D721Med (cell line): ENCODE data around the gene SFN.

Experiments used
- DNase-seq: peaks from one replicate; pipeline ENCODE4 v3.0.0; 2011; ENCODE audit warnings: low spot score; ENCODE audit not compliant: insufficient read length
- FAIRE-seq: peaks from 2 replicates; lab custom pipeline; 2011; peaks lifted over from hg19 to GRCh38; lab: Jason Lieb, UNC
- TF ChIP-seq, protein P1 (sequence below): IDR thresholded peaks from 2 replicates; pipeline ENCODE4 v1.5.1; 2012; ENCODE audit warnings: mild to moderate bottlenecking, control low read depth; ENCODE audit not compliant: insufficient read depth; ENCODE audit errors: missing control alignments

SFN gene

DNA sequence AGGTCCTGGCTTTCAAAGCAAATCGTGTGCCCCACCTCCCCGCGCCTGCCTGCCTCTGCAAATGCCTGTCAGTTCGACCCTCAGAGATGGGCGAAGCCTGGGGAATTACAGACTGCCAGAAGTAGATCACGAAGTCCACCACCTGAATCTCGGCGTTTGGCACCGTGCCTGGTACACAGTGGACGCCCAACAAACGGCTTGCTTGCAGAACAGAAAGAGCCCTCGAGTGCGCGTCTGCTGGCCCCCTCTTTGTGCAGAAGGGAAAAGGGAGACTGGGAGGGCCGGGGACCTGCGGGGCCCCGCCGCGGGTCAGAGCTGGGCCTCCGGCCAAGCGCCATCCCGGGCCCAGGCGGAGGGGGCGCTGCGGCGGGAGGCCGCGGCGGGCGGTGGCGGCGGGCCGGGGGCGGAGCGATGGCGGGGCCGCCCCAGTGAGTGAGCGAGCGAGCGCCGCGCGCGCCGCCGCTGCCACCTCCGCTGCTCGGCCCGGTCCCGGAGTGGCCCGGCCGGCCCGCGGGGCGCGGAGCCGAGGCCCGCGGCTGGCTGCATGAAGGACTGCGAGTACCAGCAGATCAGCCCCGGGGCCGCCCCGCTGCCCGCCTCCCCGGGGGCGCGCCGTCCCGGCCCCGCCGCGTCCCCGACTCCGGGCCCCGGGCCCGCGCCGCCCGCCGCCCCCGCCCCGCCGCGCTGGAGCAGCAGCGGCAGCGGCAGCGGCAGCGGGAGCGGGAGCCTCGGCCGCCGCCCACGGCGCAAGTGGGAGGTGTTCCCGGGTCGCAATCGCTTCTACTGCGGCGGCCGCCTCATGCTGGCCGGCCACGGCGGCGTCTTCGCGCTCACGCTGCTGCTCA lies 36.5 kb upstream of the SFN start, which contains the start of gene ZDHHC18:
Gene ZDHHC18 (plus strand): TSS at position 428 of the 845 bp plus-strand sequence. CDS start 117 bp downstream, at position 545.
- DNase-seq (peak; percentile 32), FAIRE-seq (no peak)
- TF ChIP-seq, protein P1, sequence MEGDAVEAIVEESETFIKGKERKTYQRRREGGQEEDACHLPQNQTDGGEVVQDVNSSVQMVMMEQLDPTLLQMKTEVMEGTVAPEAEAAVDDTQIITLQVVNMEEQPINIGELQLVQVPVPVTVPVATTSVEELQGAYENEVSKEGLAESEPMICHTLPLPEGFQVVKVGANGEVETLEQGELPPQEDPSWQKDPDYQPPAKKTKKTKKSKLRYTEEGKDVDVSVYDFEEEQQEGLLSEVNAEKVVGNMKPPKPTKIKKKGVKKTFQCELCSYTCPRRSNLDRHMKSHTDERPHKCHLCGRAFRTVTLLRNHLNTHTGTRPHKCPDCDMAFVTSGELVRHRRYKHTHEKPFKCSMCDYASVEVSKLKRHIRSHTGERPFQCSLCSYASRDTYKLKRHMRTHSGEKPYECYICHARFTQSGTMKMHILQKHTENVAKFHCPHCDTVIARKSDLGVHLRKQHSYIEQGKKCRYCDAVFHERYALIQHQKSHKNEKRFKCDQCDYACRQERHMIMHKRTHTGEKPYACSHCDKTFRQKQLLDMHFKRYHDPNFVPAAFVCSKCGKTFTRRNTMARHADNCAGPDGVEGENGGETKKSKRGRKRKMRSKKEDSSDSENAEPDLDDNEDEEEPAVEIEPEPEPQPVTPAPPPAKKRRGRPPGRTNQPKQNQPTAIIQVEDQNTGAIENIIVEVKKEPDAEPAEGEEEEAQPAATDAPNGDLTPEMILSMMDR, result peak; percentile 37

DNA sequence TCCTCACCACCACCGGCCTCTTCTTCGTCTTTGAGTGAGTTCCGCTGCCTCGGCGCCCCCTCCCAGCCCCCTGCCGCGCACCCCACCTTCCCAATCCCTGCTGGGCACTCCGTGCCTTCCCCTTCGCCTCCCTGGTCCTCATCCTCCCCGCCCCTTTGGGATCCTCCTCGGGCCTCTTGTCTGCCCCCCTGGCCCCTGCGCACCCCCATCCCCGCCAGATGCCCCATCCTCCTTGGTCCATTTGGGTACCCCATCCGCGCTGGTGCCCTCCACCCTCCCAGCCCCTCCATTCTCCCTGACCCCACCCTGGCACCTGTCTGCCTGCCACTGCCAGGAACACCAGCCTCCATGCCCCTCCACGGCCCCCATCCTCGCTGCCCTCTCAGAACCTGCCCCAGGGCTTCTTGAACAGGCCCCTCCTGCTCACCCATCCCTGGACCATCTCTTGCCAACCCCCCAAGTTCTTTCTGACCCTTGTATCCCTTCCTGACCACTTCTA lies 35.8 kb upstream of the SFN start:
- DNase-seq (no peak), FAIRE-seq (no peak)
- TF ChIP-seq, protein P1, result no peak

DNA sequence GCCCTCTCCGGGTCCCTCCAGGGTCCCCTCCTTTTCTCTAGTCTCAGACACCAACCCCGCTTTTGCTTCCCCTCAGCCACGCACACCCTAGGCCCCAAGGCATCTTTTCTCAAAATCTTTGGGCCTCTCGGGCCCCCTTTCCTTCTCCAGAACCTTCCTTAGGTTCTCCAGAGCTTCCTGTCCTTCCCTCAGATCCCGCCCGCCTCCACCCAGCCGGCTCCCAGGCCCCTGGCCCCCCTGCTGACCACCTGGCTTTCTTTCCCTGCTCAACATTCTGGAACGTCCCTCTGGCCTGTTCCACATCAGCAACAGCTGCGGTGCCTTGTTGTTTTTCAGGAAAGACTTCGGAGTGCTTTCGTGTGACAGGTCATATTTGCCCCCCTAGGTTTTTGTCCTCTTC lies 35.3 kb upstream of the SFN start:
- DNase-seq (no peak), FAIRE-seq (no peak)
- TF ChIP-seq, protein P1, result no peak

DNA sequence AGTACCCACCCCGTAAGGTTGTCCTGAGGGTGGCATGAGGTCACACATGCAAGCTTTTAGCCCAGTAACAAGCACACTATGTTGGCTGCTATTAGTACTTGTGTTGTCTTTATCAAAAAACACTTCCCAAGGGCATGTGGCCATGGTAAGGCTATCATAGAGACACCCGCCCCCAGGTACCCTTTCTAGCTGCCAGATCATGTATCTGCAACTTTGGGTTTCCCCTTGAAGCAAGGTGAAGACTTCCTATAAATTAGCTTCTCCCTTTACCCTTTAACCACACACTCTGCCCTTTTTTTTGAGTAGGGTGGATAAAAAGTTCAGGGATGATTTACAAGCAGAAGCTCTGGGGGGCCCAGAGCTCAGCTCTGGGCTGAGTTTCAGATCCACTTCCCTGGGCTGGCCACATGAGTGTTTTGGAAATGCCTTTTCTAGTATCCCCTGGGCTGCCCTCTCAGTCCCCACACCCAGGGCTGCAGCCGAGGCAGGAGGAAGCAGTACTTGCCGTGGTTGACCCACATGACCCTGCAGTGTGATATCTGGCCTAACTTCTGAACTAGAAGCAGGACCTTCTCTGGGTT lies 34.4 kb upstream of the SFN start:
- TF ChIP-seq, protein P1, result no peak
- FAIRE-seq, result no peak
- no peak for DNase-seq

DNA sequence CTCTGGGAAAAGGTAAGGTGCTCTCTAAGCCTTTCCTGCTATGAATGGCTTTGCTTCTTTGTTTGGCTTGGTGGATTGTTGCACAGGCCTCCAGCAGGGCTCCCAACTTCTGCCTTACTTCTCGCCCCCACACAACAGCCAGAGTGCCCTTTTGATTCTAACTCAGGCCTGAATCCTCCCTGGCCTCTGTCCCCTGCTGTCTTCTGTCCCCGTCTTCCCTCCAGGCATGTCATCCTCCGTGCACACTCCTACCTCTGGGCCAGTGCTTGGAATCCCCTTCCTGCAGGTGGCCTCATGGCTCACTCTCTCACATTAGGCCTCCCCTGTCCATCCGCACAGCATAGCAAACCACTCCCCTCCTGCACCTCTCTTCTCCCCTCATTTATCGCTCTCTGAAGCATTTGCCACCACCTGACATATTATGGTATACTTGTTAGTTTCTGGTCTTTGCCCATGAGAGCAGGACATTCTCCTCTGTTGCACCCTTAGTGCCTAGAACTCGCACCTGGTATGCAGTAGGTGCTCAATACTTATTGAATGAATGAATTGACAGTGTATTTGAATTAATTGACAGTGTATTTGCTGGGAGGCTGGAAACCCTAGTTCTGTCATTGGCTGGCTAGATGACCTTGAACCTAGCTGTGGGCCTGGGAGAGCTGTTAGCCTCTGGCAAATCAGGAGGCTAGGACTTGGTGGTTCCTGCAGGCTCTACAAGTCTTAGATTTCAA lies 33.6 kb upstream of the SFN start:
- no peak for FAIRE-seq
- TF ChIP-seq, protein P1, result no peak
- no peak for DNase-seq

DNA sequence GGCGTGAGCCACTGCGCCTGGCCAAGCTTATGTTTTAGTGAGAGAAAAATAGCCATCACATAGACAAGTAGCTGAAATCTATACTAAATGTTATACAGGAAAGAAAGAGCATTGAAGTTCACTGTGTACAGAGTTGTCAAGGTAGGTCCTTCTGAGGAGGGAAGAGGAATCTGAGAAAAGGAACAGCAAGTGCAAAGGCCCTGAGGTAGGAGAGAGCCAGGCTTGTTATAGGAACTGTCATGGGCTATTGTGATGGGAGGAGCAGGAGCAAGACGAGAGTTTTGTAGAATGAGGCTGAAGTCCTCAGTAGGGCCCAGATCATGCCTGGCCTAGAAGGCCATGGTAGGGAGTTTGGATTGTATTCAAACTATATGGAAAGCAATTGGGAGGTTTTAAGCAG lies 31.9 kb upstream of the SFN start:
- no peak for DNase-seq
- no peak for FAIRE-seq
- TF ChIP-seq, protein P1, result no peak
